B cell (primary cell): ENCODE data around the gene SRP14.
"Not testable (repeated sequence)": the region's sequence is repeated elsewhere in the genome, so short reads cannot be mapped to it uniquely, and the experiment has no call there.

Experiments used
- EZH2 ChIP-seq: IDR thresholded peaks from 2 replicates; pipeline ENCODE4 v1.6.1; 2012; ENCODE audit warnings: borderline replicate concordance, low read depth, mild to moderate bottlenecking, moderate library complexity, low read length; ENCODE audit not compliant: insufficient read depth, poor library complexity, severe bottlenecking
- TF ChIP-seq, protein P1 (sequence below): fragments of 200-600 bp; IDR thresholded peaks from one replicate; pipeline ENCODE4 v1.8.0; 2022; ENCODE audit warnings: antibody characterized with exemption, mild to moderate bottlenecking

DNA sequence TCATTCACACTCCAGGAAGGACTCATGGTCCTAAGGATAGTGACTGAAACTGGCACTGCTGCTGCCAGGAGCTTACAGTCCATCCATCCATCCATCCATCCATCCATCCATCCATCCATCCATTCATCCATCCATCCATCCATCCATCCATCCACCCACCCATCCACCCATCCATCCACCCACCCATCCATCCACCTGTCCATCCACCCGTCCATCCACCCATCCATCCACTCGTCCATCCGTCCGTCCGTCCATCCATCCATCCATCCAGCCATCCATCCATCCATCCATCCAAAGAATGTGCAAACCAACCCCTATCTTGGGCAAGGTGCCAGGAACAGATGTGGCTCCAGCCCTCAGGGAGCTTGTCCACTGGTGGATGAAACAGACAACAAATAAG, 46.0 kb downstream of the SRP14 start:
- TF ChIP-seq, protein P1, sequence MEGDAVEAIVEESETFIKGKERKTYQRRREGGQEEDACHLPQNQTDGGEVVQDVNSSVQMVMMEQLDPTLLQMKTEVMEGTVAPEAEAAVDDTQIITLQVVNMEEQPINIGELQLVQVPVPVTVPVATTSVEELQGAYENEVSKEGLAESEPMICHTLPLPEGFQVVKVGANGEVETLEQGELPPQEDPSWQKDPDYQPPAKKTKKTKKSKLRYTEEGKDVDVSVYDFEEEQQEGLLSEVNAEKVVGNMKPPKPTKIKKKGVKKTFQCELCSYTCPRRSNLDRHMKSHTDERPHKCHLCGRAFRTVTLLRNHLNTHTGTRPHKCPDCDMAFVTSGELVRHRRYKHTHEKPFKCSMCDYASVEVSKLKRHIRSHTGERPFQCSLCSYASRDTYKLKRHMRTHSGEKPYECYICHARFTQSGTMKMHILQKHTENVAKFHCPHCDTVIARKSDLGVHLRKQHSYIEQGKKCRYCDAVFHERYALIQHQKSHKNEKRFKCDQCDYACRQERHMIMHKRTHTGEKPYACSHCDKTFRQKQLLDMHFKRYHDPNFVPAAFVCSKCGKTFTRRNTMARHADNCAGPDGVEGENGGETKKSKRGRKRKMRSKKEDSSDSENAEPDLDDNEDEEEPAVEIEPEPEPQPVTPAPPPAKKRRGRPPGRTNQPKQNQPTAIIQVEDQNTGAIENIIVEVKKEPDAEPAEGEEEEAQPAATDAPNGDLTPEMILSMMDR, result not testable (repeated sequence)
- TF ChIP-seq EZH2, result not testable (repeated sequence)
